Hypothalamus (tissue), 51 donors: ENCODE results near the gene TMEM86B.

Source experiments
- DNase-seq, 51 donors: peaks; one replicate each; lab custom pipeline; 2025; lab: John Stamatoyannopoulos, UW

Gene TMEM86B

DNA sequence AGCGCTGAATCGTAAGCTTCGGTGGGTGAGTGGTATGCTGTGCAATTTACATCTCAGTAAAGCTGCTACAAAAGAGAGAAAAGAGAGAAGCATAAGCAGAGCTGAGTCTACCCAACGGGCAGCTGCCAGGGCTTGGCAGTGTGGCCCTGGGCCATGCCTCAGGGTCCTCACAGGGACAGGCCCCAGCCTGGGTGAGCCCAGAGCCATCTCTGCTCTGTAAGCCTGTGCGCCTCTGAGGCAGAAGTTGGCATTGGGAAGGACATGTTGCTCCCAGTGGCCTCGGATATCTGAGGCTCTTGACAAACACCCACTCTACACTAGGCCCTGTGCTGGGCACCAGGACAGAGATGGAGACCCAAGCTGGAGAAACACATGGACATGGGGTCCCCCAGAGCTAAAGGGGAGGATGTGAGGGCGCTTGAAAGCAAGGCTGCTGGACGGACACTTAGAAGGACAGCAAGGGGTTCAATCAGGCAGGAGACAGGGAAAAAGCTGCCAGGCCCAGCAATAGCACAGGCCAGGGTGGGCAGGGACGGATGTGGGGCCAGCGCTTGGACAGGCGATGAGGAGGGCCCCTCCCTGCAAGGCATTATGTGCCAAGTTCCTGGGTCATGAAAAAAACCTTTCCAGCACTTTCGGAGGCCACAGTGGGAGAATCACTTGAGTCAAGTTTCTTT lies 15.6 kb upstream of the TMEM86B start:
- no peak for DNase-seq

GRCh38 chr19:55242517-55242916 lies 14.0 kb upstream of the TMEM86B start:
- DNase-seq = no peak

DNA sequence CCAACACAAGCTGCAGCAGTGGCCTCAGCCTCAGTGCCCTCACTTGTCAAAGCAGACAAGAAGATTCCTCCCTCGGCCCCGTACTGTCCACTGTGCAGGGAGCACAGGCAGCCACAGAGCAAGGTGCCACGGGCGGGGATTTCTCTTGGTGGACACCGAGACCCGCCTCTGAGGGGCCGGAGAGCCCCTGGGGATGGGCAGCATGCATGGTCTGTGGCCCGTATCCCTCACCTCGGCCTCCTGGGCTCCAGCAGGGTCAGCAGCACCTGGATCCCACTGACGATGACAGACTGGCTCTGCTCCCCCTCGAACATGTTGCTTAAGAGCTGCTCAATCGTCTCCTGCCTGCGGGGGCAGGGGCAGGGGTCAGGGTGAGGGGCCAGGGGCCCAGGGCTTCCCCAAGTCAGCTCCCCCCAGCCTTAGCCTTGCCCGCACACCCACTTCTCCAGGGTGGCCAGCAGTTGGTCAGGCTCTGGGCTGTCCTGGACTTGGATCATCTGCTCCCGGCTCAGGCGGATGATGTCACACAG lies 13.4 kb upstream of the TMEM86B start:
- DNase-seq = no peak

- no peak for DNase-seq
Measured at GRCh38 chr19:55241143-55241934, 12.8 kb upstream of the TMEM86B start.

DNA sequence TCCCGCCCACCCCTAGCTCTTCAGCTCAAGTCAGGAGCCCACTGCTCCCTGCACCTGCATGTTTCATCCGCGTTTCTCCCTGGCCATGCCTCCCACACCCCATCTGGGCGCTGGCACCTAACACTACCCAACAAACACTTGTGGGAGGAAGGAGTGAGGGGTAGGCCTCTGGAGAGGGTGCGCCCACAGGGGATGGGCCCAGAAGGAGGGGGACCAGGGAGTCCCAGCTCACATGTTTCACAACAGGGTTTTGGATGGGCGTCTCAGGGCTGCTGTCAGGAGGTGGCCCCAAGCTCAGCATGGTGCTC lies 12.1 kb upstream of the TMEM86B start:
- DNase-seq = peak in 1 of 51 donors; percentile 25

GRCh38 chr19:55239004-55239403 lies 10.4 kb upstream of the TMEM86B start:
- DNase-seq = no peak

GRCh38 chr19:55238030-55238429 lies 9.5 kb upstream of the TMEM86B start:
- no peak for DNase-seq

DNA sequence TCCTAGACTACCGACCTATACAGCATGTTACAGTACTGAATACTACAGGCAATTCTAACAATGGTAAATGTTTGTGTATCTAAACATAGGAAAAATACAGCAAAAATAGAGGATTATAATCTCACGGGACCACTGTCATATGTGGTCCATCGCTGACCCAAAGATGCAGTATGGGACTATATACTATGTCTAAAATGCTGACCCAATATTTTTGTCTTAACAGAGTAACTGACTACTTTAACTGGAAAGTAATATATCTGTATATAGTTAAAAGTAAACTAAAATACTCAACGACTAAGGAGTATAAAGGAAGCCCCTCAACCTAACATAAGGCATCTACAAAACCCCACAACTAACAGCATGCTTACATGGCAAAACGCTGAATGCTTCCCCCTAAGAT lies 4.4 kb upstream of the TMEM86B start:
- no peak for DNase-seq

DNA sequence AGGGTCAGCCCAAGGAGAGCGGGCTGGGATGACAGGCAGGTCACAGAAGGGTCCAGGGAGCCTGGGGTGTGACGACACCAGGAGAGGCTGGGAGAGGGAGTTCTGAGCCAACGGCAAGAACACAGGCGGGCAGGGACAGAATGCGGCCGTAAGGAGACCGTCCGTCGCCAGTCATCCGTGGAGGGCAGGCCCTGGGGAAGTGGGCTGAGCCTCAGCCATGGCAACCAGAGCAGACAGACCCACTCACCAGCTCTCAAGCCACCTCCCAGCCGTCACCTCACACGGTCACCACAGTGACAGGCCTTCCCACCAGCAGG lies 3.7 kb upstream of the TMEM86B start:
- no peak for DNase-seq

GRCh38 chr19:55231391-55232285 lies 3.1 kb upstream of the TMEM86B start:
- no peak for DNase-seq

DNA sequence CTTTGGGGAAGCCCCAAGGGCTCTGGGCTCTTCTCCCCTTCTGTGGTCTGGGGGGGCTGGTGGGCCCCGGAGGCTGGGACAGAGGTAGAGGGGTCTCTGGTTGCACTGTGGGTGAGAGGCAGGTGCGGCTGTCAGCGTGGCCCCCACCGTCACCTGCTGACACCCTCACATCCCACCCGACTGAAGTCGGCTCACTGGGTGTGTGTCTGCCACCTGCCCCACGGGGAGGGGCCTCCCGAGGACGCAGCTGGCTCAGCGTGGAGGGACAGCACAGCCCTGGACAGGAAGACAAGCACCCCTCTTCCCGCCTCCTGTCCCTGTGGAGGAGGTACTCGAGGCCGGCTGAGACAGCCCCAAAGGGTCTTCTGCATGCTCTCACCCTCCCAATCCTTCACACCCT lies 2.2 kb upstream of the TMEM86B start:
- DNase-seq = no peak

DNA sequence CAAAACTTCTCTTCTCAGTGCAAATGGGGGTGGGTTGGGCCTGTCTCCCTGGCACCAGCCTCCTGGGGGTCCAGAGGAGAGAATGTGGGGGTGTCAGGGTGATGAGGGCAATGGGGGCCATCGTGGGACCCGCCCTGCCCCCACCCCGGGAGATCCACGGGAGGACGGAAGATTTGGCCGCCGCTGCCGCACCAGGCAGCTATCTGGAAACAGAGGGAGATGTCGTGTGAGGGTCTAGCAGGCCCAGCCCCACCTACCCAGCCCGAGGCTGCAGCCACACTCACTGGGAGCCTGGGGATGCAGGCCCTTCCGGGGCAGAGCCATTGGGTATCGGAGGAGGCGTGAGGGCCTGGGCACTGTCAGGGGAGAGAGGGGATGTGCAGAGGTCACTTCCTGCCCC lies 1.8 kb upstream of the TMEM86B start:
- DNase-seq = no peak

- DNase-seq = no peak
Measured at GRCh38 chr19:55229789-55230182, 1.2 kb upstream of the TMEM86B start.

DNA sequence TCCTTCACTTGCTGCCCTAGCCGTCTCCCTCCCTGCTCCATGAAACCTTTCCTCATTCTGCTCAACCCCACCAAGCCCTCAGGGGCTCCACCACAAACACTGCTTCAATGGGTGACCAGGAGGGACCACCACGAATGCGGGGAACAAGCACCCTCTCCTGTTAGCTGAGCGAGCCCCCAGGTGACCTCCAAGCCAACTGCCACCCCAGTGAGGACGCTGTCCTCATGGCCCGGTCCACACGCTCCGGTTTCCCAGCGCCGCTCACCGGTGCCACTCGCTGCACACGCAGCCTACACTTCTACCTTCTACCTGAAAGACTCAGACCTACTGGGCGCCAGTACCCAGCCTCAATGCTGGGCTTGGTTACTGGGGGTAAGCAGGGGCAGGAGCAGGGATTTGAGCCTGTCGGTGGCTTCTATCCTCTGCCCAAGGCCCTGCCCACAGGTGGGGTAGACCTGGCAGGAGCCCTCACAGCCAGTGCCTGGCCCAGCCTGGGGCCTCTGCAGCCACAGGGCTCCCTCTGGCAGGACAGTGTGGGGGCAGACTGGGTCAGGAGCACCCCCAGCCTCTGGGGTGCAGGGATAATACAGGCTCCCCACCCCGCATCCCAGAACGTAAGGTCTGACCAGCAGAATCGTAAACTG lies 704 bp upstream of the TMEM86B start:
- DNase-seq = no peak

DNA sequence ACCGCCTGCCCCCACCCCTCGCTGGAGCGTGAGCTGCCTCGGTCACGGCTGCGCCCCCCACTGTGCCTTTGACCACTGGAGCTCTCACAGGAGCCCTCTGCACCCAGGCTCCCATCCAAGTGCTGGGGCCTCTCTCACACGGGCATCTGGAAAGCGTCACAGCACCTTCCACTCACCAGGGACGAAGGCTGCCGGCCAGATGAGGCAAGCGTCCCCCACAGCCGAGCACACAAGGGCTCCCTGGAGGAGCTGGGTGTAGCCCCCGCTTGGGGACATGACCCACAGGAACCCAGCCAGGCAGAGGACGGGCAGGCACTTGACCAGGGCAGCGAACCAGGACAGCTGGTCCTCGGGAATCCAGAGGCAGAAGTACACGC lies 560 bp downstream of the TMEM86B start:
- DNase-seq = no peak

- no peak for DNase-seq
Measured at GRCh38 chr19:55227241-55228014, 1.1 kb downstream of the TMEM86B start.

GRCh38 chr19:55226788-55227187 lies 1.8 kb downstream of the TMEM86B start:
- no peak for DNase-seq

DNA sequence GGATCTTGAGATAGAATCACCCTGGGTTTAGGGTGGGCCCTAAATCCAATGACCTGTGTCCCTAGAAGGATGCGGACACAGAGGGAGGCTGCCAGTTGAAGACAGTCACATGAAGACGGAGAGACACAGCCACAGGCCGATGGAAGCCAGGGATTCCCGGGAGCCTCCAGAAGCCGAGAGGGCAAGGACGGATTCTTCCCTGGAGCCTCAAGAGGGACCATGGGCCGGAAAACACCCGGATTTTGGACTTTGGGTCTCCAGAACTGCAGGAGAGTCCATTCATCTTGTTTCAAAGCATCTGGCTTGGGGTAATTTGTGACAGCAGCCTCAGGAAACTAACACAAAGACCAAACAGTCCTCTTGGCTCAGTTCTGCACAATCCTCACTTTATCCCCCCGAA lies 2.3 kb downstream of the TMEM86B start:
- no peak for DNase-seq

DNA sequence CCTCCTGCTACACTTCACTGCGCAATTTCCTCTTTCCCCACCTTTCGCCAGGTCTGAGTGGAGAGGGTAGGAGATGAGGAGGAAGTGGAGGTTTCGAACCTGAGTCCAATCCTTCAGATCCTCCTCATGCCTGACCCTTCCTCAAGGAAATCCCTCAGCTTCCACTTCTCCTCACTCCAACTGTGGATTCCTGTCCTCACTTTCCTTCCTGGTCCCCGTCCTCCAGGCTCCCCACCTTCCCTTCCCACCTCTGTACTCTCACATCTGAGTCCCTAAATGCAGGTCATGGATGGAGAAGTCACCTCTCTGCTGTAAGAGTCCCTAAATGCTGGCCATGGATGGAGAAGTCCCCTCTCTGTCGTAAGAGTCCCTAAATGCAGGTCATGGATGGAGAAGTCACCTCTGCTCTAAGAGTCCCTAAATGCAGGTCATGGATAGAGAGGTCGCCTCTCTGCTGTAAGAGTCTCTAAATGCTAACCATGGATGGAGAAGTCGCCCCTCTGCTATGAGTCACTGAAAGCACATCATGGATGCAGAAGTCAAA lies 3.1 kb downstream of the TMEM86B start:
- no peak for DNase-seq
